Activated CD8-positive, alpha-beta memory T cell treated with anti-CD3 and anti-CD28 coated beads, Interleukin-2, amount 50 U/mL, for 1 hour (primary cell): ENCODE data around the gene MRPS10.
"Not testable (repeated sequence)": the region's sequence is repeated elsewhere in the genome, so short reads cannot be mapped to it uniquely, and the experiment has no call there.

Experiments
- DNase-seq: peaks from one replicate; pipeline ENCODE4 v3.0.0-alpha.2; 2020; ENCODE audit errors: extremely low read depth

The MRPS10 gene

DNA sequence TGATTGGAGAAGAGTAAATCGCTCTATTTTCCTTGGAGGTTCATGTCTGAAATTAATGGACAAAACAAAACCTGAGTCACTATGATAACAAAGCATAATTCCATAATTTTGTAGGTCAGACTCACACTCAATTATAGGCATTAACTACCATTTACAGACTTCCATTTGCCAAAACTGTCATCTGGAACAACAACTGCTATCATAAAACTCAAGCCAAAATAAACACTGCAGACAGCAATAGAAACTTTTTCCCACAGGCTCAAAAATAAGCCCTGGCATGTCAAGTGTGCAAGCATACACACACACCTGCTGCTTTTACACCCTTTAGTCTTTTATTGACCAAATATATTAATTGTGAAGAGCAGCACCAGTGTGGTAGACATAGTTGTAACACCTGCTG, 7.1 kb downstream of the MRPS10 start:
- no peak for DNase-seq

DNA sequence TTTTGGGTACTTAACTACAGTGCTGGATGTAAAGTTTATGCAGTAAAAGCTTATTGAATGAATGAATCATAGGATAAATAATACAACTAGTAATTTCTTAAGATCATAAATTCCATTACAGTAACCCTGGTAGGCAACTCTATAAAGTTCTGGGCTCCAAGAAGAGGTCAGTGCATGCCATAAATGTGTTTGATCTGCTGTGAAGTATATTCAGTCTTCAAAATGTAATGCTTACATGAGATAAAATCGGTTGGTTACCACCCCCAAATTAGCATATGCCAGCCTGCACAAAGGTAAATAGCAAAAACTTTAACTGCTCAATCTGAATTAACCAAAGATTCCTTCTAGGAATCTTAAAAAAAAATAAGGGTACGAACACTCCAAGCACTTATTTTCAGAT, 10.1 kb downstream of the MRPS10 start:
- not testable (repeated sequence) for DNase-seq

DNA sequence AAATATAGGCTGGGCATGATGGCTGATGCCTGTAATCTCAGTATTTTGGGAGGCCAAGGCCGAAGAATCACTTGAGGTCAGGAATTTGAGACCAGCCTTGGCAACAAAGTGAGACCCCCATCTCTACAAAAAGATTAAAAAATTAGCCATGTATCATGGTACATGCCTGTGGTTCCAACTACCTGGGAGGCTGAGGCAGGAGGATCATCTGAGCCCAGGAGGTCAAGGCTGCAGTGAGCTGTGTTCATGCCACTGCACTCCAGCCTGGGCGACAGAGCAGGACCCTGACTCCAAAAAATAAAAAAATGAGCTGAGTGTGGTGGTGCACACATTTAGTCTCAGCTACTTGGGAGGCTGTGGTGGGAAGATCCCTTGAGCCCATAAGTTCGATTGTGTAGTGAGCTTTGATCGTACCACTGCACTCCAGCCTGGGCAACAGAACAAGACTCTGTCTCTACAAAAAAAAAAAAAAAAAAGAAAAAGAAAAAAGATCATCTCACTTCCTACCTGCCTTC, 12.8 kb downstream of the MRPS10 start:
- no peak for DNase-seq

DNA sequence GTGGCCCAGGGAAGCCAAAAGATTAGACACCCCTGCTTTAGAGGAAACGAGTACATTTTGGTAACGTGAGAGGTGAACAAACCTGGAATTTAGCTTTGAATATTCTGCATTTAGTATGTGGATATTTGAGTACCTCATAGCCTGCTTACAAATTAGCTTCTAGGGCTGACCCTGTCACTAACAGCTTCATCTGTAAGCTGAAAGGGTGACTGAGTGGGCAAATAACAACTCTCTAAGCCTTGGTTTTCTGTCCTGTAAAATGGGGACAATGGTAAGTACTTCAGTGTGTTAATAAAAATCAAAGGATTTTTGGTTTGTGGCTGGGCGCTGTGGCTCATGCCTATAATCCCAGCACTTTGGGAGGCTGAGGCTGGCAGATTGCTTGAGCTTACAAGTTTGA, 14.5 kb downstream of the MRPS10 start:
- DNase-seq: no peak

DNA sequence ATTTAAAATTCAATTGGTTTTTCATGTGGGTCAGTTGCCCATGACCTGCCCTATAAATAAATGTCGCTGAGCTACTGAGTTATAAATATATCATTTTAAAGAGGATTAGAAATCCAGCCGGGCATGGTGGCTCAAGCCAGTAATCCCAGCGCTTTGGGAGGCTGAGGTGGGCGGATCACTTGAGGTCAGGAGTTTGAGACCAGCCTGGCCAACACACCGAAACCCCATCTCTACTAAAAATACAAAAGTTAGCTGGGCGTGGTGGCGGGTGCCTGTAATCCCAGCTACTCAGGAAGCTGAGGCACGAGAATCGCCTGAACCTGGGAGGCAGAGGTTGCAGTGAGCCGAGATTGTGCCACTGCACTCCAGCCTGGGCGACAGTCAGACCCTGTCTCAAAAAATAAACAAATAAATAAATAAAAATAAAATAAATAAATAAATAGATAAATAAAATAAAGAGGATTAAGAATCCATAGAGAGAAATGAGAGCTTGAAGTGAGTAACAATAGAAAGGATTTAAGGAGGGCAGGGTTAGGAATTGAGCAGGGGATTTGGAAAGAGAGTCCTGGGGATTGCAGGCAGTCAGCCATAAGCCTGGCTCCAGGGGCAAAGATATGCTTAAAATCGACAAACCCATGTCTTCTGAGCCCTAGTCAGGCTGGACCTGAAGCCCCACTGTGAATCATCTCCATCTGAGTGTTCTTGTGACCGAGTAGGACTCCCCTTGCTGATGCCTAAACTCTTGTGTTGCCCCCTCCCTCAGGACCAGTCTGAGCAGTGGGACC, 15.3 kb downstream of the MRPS10 start:
- not testable (repeated sequence) for DNase-seq

GRCh38 chr6:42201382-42201781, 16.3 kb downstream of the MRPS10 start:
- no peak for DNase-seq

DNA sequence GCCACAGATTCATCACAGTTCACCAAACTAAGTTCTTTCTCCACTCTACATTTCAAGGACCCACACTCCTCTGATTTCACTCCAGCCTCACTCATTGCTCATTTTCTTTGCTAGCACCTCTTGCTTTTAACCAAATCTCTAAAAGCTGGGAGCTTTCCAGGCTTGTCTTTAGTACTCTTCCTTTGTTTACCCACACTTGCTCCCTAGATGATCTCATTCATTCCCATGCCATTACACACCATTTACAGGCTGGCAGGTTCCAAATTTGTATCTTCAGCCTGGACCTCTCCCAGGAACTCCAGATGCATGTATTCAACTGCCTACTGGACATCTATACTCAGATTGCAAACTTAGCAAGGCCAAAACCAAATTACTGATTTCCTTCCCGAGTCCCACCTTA, 17.6 kb downstream of the MRPS10 start:
- no peak for DNase-seq

DNA sequence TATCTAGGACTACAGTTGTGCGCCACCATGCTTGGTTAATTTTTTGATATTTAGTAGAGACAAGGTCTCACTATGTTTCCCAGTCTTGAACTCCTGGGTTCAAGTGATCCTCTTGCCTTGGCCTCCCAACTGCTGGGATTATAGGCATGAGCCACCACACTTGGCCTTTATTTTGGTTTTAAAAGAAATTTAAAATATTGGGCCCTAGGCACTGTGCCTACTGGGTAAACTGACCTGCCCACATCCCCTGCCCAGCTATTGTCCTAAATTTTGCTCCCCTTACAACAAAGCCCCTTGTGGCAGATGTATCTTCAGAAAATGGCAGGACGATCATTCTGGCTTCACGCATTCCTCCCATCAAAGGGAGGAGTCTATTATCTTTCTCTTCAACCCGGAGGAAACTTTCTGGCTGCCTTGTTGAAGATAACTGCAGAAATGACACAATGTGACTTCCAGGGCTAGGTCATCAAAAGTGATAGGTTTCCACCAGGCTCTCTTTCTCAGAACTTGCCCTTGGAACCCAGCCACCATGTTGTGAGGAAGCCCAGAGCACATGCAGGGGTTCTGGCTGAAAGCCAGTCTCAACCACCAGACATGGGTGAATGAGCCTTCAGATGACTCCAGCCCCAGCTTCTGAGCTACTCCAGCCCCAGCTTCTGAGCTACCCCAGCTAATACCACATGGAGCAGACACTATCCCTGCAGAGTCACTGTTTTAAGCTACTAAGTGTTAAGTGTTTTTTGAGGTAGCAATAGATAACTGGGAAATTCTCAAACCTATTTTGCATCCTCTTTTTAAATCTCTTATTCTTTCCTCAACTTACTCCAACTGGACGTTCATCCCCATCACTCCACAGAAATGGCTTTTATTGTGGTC, 18.3 kb downstream of the MRPS10 start:
- DNase-seq: no peak

GRCh38 chr6:42197555-42198362, 19.9 kb downstream of the MRPS10 start:
- DNase-seq: no peak

DNA sequence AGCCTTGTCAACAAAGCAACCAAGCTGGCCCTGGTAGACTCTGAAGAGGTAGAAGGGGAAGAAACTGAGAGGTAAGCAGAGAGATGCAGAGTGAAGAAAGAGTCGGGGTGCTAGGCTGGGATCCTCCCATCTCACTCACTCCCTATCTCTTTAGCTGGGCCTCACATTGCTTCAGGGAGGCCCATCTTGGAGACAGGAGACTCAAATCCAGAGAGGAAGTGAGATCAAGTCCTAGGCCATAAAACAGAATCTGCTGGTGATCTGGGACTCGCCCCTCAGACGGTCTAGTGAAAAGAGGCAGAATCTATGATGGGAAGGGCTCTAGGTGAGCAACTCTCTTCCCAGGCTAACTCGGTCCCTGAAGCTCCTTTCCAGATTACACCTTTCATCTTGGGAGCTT, 22.2 kb downstream of the MRPS10 start:
- DNase-seq: no peak

GRCh38 chr6:42194056-42194455, 23.6 kb downstream of the MRPS10 start:
- DNase-seq: no peak

DNA sequence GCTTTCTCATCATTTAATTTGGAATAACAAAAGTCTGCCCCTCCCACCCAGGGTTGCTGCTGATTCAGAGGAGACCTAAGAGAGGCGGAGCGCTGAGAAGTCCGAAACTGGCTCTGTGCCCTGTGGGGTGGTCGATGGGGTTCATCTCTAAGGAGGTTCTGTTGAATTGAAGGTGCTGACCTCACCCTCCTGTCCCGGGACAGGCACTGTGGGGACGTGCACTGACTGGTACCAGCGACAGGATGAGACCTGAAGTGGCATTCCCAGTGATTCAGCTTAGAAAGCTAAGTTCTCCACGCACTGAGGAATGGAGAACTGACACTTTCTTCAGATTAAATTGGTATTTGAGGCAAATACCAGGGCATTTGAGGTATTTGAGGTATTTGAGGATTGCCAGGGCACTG, 24.2 kb downstream of the MRPS10 start:
- no peak for DNase-seq

DNA sequence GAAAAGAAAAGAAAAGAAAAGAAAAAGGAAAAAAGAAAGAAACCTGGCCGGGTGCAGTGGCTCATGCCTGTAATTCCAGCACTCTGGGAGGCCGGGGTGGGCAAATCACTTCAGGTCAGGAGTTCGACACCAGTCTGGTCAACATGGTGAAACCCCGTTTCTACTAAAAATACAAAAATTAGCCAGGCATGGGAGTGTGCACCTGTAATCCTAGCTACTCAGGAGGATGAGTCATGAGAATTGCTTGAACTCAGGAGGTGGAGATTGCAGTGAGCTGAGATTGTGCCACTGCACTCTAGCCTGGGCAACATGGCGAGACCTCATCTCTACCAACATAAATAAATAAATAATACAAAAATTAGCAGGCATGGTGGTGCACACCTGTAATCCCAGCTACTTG, 25.3 kb downstream of the MRPS10 start:
- DNase-seq: not testable (repeated sequence)

DNA sequence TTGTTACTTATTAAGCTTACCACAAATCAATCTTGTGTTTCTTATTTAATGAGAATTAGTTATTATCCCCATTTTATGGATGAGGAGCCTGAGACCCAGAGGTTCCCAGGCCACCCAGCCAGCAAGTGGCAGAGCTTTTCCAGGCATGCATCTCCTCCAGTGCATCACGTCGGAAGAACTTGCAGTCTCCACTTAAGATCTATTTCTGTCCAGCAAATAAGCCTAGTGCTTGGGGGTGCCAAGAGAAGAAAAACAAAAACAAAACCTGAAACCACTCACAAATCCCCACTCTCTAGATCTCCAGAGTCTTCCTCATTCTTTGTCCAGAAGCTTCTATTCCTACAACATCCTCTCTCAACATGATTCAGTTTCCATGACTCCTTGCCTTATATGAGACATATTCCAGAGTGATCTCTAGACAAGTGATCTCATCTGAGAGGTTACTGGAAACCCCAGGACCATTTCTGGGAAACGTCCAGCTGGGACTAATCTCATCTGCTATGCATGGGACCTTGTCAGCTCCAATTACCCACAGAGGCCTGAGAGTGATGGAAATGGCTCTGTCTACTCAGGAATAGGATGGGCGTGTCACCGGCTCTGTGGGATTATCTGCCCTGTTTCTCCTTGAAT, 27.0 kb downstream of the MRPS10 start:
- no peak for DNase-seq

GRCh38 chr6:42188406-42188805, 29.3 kb downstream of the MRPS10 start:
- DNase-seq: no peak

DNA sequence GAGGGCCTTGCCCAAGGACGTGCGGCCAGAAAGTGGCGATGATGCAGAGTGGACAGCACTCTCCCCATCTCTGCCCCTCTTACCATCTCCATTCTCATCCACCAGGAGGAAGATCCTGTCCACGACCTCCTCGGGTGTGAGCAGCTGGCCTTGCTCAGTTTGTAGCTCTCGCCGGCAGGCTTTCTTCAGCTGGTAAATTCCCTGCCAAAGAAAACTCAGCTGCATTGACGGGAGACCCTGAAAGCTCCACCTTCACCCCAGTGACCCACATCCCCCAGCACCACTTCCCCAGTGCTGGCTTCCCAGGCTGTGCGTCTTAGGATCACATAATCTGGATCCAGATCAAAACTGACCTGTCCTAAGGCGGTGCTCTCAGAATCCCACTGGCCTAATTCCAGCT, 32.1 kb downstream of the MRPS10 start:
- DNase-seq: no peak

GRCh38 chr6:42184475-42184874, 33.2 kb downstream of the MRPS10 start:
- no peak for DNase-seq

DNA sequence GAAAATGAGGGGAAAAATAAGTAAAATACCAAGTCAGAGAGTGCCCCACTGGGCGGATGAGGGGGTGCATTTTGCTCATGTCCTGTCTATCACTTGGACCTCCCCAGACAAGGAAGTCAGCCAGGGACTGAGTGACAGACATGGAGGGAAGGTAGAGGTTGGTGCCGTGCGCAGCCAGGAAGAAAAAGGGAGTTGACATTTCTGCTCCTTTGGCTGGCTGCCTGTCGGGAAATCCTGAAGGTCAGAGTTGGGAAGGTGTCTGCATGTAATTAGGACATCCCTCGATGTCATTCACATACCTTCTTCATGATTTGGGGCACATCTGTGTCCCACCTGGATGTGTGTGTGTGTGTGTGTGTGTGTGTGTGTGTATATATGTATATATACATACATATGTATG, 35.6 kb downstream of the MRPS10 start:
- DNase-seq: no peak

- DNase-seq: no peak
Observed at GRCh38 chr6:42179945-42180313, 37.7 kb downstream of the MRPS10 start.

GRCh38 chr6:42179261-42179944, 38.3 kb downstream of the MRPS10 start:
- no peak for DNase-seq
